Activated CD4-positive, alpha-beta T cell treated with anti-CD3 and anti-CD28 coated beads for 24 hours (primary cell): ENCODE data around the gene PPP2R2B.
A peak's percentile ranks its signal among the peaks of the same experiment; 100 is the strongest.

Experiments used
- DNase-seq, 2 donors: peaks; one replicate each; pipeline ENCODE4 v3.0.0-alpha.2; 2020; ENCODE audit warnings: low read depth in 2 of 2

PPP2R2B gene

GRCh38 chr5:146699664-146700418 lies 178.7 kb downstream of the PPP2R2B start:
- DNase-seq = no peak

GRCh38 chr5:146699138-146699537 lies 179.4 kb downstream of the PPP2R2B start:
- DNase-seq = no peak

- DNase-seq = no peak
Observed at GRCh38 chr5:146698651-146699050, 179.9 kb downstream of the PPP2R2B start.

- DNase-seq = no peak
Observed at GRCh38 chr5:146697211-146697610, 181.3 kb downstream of the PPP2R2B start.

- DNase-seq = no peak
Observed at GRCh38 chr5:146695646-146696045, 182.9 kb downstream of the PPP2R2B start.

GRCh38 chr5:146690880-146691355 lies 187.6 kb downstream of the PPP2R2B start:
- no peak for DNase-seq

- no peak for DNase-seq
Observed at GRCh38 chr5:146687630-146688029, 190.9 kb downstream of the PPP2R2B start.

- DNase-seq = no peak
Observed at GRCh38 chr5:146683861-146684260, 194.7 kb downstream of the PPP2R2B start.

- DNase-seq = no peak
Observed at GRCh38 chr5:146682899-146683532, 195.5 kb downstream of the PPP2R2B start.

- DNase-seq = no peak
Observed at GRCh38 chr5:146681585-146682105, 196.9 kb downstream of the PPP2R2B start.

- DNase-seq = no peak
Observed at GRCh38 chr5:146680846-146681584, 197.5 kb downstream of the PPP2R2B start.

GRCh38 chr5:146675636-146676035 lies 202.9 kb downstream of the PPP2R2B start:
- no peak for DNase-seq

- no peak for DNase-seq
Observed at GRCh38 chr5:146672866-146673265, 205.7 kb downstream of the PPP2R2B start.

- no peak for DNase-seq
Observed at GRCh38 chr5:146671561-146672295, 206.8 kb downstream of the PPP2R2B start.

GRCh38 chr5:146669656-146670055 lies 208.9 kb downstream of the PPP2R2B start:
- DNase-seq = no peak

- no peak for DNase-seq
Observed at GRCh38 chr5:146667633-146668272, 210.8 kb downstream of the PPP2R2B start.

- peak in 1 of 2 donors; percentile 5 for DNase-seq
Observed at GRCh38 chr5:146662229-146662628, 216.3 kb downstream of the PPP2R2B start.

GRCh38 chr5:146660376-146660960 lies 218.1 kb downstream of the PPP2R2B start:
- no peak for DNase-seq

- DNase-seq = no peak
Observed at GRCh38 chr5:146659961-146660360, 218.6 kb downstream of the PPP2R2B start.

GRCh38 chr5:146656703-146657102 lies 221.9 kb downstream of the PPP2R2B start:
- no peak for DNase-seq

GRCh38 chr5:146653560-146653959 lies 225.0 kb downstream of the PPP2R2B start:
- DNase-seq = no peak
